ENCODE results near the gene MAN1C1. TPM values are rescaled to one million over a fixed set of nuclear protein-coding genes. Genes with fewer than 3 reads are reported as not detected.

MAN1C1 gene
- total RNA-seq, 1 experiment from 2014 or later: 0.40 TPM

GRCh38 chr1:25747046-25747719 is 130.6 kb downstream of the MAN1C1 start:
- no peak for DNase-seq (ENCODE audit: low read depth, low spot score)
- in situ Hi-C loops (cut with HindIII; ENCODE audit: low pct_unique_long_range_greater_than_20kb, low sequenced_read_pairs): no loop called here

GRCh38 chr1:25748531-25749205 is 132.1 kb downstream of the MAN1C1 start:
- DNase-seq (ENCODE audit: low read depth, low spot score): no peak
- in situ Hi-C loops (cut with HindIII; ENCODE audit: low pct_unique_long_range_greater_than_20kb, low sequenced_read_pairs): no loop called here

- DNase-seq (ENCODE audit: low read depth, low spot score): no peak
- in situ Hi-C loops (cut with HindIII; ENCODE audit: low pct_unique_long_range_greater_than_20kb, low sequenced_read_pairs): no loop called here
These were observed 134.5 kb downstream of the MAN1C1 start for GRCh38 chr1:25750923-25751605.

- in situ Hi-C loops (cut with HindIII; ENCODE audit: low pct_unique_long_range_greater_than_20kb, low sequenced_read_pairs): no loop called here
- DNase-seq (ENCODE audit: low read depth, low spot score): no peak
These were observed 138.0 kb downstream of the MAN1C1 start for GRCh38 chr1:25754470-25755181.

- no peak for DNase-seq (ENCODE audit: low read depth, low spot score)
- in situ Hi-C loops (cut with HindIII; ENCODE audit: low pct_unique_long_range_greater_than_20kb, low sequenced_read_pairs): no loop called here
These were observed 139.0 kb downstream of the MAN1C1 start for GRCh38 chr1:25755475-25756125.

- DNase-seq (ENCODE audit: low read depth, low spot score): no peak
- in situ Hi-C loops (cut with HindIII; ENCODE audit: low pct_unique_long_range_greater_than_20kb, low sequenced_read_pairs): no loop called here
These were observed 139.6 kb downstream of the MAN1C1 start for GRCh38 chr1:25756215-25756614.

GRCh38 chr1:25757151-25757845 is 140.7 kb downstream of the MAN1C1 start:
- in situ Hi-C loops (cut with HindIII; ENCODE audit: low pct_unique_long_range_greater_than_20kb, low sequenced_read_pairs): no loop called here
- no peak for DNase-seq (ENCODE audit: low read depth, low spot score)

- in situ Hi-C loops (cut with HindIII; ENCODE audit: low pct_unique_long_range_greater_than_20kb, low sequenced_read_pairs): no loop called here
- DNase-seq (ENCODE audit: low read depth, low spot score): no peak
These were observed 141.2 kb downstream of the MAN1C1 start for GRCh38 chr1:25757846-25758185.

GRCh38 chr1:25758466-25759070 is 142.0 kb downstream of the MAN1C1 start:
- in situ Hi-C loops (cut with HindIII; ENCODE audit: low pct_unique_long_range_greater_than_20kb, low sequenced_read_pairs): no loop called here
- no peak for DNase-seq (ENCODE audit: low read depth, low spot score)

- in situ Hi-C loops (cut with HindIII; ENCODE audit: low pct_unique_long_range_greater_than_20kb, low sequenced_read_pairs): no loop called here
- DNase-seq (ENCODE audit: low read depth, low spot score): no peak
These were observed 143.6 kb downstream of the MAN1C1 start for GRCh38 chr1:25760122-25760719.

- in situ Hi-C loops (cut with HindIII; ENCODE audit: low pct_unique_long_range_greater_than_20kb, low sequenced_read_pairs): no loop called here
These were observed 144.3 kb downstream of the MAN1C1 start for GRCh38 chr1:25760871-25761270.

GRCh38 chr1:25763493-25763892 is 146.9 kb downstream of the MAN1C1 start:
- no peak for DNase-seq (ENCODE audit: low read depth, low spot score)
- in situ Hi-C loops (cut with HindIII; ENCODE audit: low pct_unique_long_range_greater_than_20kb, low sequenced_read_pairs): no loop called here

More at GRCh38 chr1:25760871-25761270, 144.3 kb downstream of the MAN1C1 start:
- DNase-seq (ENCODE audit: low read depth, low spot score): no peak

- in situ Hi-C loops (cut with HindIII; ENCODE audit: low pct_unique_long_range_greater_than_20kb, low sequenced_read_pairs): no loop called here
These were observed 148.7 kb downstream of the MAN1C1 start for GRCh38 chr1:25765136-25765922.

GRCh38 chr1:25765923-25766589 is 149.5 kb downstream of the MAN1C1 start:
- DNase-seq (ENCODE audit: low read depth, low spot score): no peak
- in situ Hi-C loops (cut with HindIII; ENCODE audit: low pct_unique_long_range_greater_than_20kb, low sequenced_read_pairs): no loop called here

More at GRCh38 chr1:25765136-25765922, 148.7 kb downstream of the MAN1C1 start:
- DNase-seq (ENCODE audit: low read depth, low spot score): no peak

GRCh38 chr1:25766721-25767436 is 150.3 kb downstream of the MAN1C1 start:
- no peak for DNase-seq (ENCODE audit: low read depth, low spot score)
- in situ Hi-C loops (cut with HindIII; ENCODE audit: low pct_unique_long_range_greater_than_20kb, low sequenced_read_pairs): no loop called here

All from SK-MEL-5 (cell line).